ENCODE results near the gene ZNF185. TPM values are rescaled to one million over a fixed set of nuclear protein-coding genes. Genes with fewer than 3 reads are reported as not detected.

ZNF185 gene
- total RNA-seq, 1 experiment from 2014 or later = 2.1 TPM

DNA sequence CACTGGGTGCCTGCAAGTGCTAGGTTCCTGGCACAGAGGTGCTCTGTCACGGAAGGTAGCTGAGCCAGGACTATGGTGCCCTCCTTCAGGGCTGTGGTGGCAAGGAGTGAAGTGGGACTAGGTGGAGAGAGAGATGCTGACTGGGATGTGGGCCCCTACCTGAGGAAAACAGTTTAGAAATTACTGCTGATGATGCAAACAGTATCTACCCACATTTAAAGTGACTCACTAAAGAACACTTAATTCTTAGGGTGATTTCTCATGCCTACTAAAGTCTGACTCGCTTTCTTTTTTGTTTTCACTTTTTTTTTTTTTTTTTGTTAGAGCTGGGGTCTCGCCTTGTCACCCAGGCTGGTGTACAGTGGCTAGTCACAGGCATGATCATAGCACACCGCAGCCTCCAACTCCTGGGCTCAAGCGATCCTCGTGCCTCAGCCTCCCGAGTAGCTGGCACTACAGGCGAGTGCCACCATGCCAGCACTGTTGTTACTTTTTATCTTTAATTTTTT, 3.1 kb downstream of the ZNF185 start:
- no peaks in the 10 kb centered on the region for H3K4me1 ChIP-seq (ENCODE audit: insufficient read depth, low read length, poor library complexity, severe bottlenecking)
- H3K27ac ChIP-seq (ENCODE audit: low read depth, low read length, poor library complexity, severe bottlenecking) = no peak overlapping the region
- BruUV-seq (replicated peaks) = no TSS peak
- intact Hi-C loops (cut with micrococcal nuclease; ENCODE audit: unreplicated experiment) = no loop called here
- no peak for DNase-seq (ENCODE audit: low spot score)
- no peaks in the 10 kb centered on the region for H3K36me3 ChIP-seq (ENCODE audit: insufficient read depth, low read length, poor library complexity, severe bottlenecking)
- H3K9me3 ChIP-seq (ENCODE audit: low read depth, low read length, poor library complexity, severe bottlenecking) = no peaks in the 10 kb centered on the region
- no peak overlapping the region for H3K4me3 ChIP-seq (ENCODE audit: low read depth, low read length, poor library complexity, severe bottlenecking)
- ChIA-PET POLR2A (ENCODE audit: low non-redundant PET) (no interaction called here), CTCF (no interaction called here)
- no peaks in the 10 kb centered on the region for H3K27me3 ChIP-seq (replicated peaks; ENCODE audit: insufficient read depth, low read depth, low read length, poor library complexity)
- TF ChIP-seq CTCF (conservative IDR thresholded peaks at IDR 0.05; ENCODE audit: low read depth, low read length) = no peak
- no peak for TF ChIP-seq EZH2 (IDR thresholded peaks at IDR 0.05; ENCODE audit: borderline replicate concordance, low read depth, low read length, poor library complexity, severe bottlenecking)

DNA sequence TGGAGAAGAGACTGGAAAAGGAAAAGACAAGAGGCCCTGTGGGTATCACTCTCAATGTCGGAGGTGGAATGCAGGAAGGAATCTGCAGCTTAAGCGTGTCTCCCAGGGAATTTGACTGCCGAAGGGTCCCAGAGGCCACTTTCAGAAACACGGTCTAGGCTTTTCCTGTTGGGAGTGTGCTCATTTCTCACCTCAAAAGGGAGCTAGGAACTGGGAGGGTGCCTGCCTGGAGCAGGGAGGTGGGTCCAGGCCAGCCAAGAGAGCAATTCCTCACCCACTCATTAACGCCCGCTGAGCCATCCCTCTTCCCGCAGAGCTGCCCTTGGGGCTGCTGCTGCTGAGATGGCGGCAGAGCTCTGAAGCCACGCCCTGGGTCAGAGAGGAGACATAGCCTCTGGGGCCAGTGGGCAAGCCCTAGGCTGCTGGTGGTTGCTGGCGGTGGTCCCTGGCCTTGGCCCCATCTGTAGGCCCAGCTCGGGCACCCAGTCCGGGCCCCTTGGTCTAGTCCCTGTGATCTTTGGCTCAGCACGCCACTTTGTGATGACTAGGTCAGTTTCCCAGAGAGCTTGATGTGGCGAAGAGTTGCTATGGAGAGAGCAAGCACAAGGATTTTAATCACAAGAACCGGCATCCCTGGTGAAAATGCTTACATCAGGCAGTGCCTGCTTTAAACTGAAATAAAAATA, 4.1 kb downstream of the ZNF185 start:
- Histone ChIP-seq H3K9me3 (ENCODE audit: low read depth, low read length, poor library complexity, severe bottlenecking) (no peaks in the 10 kb centered on the region), H3K4me1 (ENCODE audit: insufficient read depth, low read length, poor library complexity, severe bottlenecking) (no peaks in the 10 kb centered on the region), H3K27ac (ENCODE audit: low read depth, low read length, poor library complexity, severe bottlenecking) (no peak overlapping the region), H3K36me3 (ENCODE audit: insufficient read depth, low read length, poor library complexity, severe bottlenecking) (no peaks in the 10 kb centered on the region), H3K27me3 (replicated peaks; ENCODE audit: insufficient read depth, low read depth, low read length, poor library complexity) (no peaks in the 10 kb centered on the region), H3K4me3 (ENCODE audit: low read depth, low read length, poor library complexity, severe bottlenecking) (no peak overlapping the region)
- ChIA-PET POLR2A (ENCODE audit: low non-redundant PET) (no interaction called here), CTCF (no interaction called here)
- intact Hi-C loops (cut with micrococcal nuclease; ENCODE audit: unreplicated experiment) = no loop called here
- TF ChIP-seq CTCF (conservative IDR thresholded peaks at IDR 0.05; ENCODE audit: low read depth, low read length) = no peak
- BruUV-seq (replicated peaks) = no TSS peak
- DNase-seq (ENCODE audit: low spot score) = no peak

DNA sequence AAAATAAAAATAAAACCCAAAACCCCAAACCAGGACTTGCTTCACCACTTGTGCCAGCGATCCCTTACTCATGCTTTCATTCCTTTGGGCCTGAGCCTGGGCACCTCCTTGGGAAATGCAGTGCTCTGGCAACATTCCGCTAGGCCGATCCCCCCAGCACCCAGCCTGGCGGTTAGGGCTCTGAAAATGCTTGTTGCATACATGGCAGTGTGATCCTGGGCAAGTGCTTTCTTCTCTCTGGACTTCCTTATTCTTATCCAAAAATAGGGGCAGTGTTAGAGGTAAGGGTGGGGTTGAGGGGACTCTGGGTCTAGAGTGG, 4.6 kb downstream of the ZNF185 start:
- intact Hi-C loops (cut with micrococcal nuclease; ENCODE audit: unreplicated experiment) = no loop called here
- no peaks in the 10 kb centered on the region for H3K4me1 ChIP-seq (ENCODE audit: insufficient read depth, low read length, poor library complexity, severe bottlenecking)
- ChIA-PET CTCF (no interaction called here), POLR2A (ENCODE audit: low non-redundant PET) (no interaction called here)
- no peak for DNase-seq (ENCODE audit: low spot score)
- TF ChIP-seq CTCF (conservative IDR thresholded peaks at IDR 0.05; ENCODE audit: low read depth, low read length) (no peak), EZH2 (IDR thresholded peaks at IDR 0.05; ENCODE audit: borderline replicate concordance, low read depth, low read length, poor library complexity, severe bottlenecking) (no peak)
- no peak overlapping the region for H3K27ac ChIP-seq (ENCODE audit: low read depth, low read length, poor library complexity, severe bottlenecking)
- no peak overlapping the region for H3K4me3 ChIP-seq (ENCODE audit: low read depth, low read length, poor library complexity, severe bottlenecking)
- no peaks in the 10 kb centered on the region for H3K27me3 ChIP-seq (replicated peaks; ENCODE audit: insufficient read depth, low read depth, low read length, poor library complexity)
- no peaks in the 10 kb centered on the region for H3K9me3 ChIP-seq (ENCODE audit: low read depth, low read length, poor library complexity, severe bottlenecking)
- BruUV-seq (replicated peaks) = no TSS peak
- no peaks in the 10 kb centered on the region for H3K36me3 ChIP-seq (ENCODE audit: insufficient read depth, low read length, poor library complexity, severe bottlenecking)
